Stimulated activated CD8-positive, alpha-beta memory T cell treated with anti-CD3 and anti-CD28 coated beads, Interleukin-15, amount 100 ng/mL, for 4 hours (primary cell): Measurements from ENCODE around the gene GREM2.

Source experiments
- DNase-seq, 2 donors: peaks; one replicate each; pipeline ENCODE4 v3.0.0-alpha.2; 2020; ENCODE audit warnings: low read depth in 2 of 2

GREM2 gene

DNA sequence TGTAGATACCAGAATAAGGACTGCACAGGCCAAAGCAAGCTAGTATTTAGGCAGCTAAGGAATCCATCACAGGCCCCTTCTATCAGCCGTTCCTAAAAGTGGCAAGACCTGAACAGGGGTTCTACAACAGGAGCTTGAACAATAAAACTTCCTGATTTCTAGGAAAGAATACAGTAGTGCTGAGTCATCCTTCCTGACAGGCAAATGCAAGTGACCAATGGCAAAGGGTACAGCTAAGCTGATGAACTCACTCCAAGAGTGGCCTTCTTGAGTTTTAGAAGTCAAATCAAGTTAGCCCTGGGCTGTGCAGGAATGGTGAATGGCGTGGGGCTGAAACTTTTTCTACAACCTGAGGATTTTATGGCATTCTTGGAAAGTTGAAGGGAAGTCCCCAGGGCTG, 112.9 kb downstream of the GREM2 start:
- DNase-seq = no peak

- no peak for DNase-seq
These were observed 113.6 kb downstream of the GREM2 start for GRCh38 chr1:240498335-240498734.

DNA sequence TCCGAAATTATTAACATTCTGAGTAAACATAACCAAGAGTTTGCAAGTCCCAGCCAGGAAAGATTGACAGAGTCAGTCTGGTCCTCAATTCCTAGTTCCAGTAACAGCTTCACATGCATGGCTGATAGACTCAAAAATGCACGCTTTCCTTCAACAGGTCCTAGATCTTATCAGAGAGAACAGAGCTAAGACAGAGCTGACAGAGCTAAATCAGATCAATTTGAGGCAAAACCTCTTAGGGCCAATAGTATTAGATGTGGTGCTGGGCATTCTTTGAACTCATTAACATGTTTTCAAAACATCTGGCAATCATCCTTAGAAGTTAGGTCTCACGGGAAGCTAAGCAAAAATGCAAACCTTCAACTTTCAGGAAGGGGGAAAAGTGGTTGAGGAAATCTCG, 114.0 kb downstream of the GREM2 start:
- no peak for DNase-seq

- no peak for DNase-seq
These were observed 115.0 kb downstream of the GREM2 start for GRCh38 chr1:240496941-240497340.

- DNase-seq = no peak
These were observed 115.6 kb downstream of the GREM2 start for GRCh38 chr1:240496356-240496755.

GRCh38 chr1:240495601-240496000, 116.4 kb downstream of the GREM2 start:
- no peak for DNase-seq

DNA sequence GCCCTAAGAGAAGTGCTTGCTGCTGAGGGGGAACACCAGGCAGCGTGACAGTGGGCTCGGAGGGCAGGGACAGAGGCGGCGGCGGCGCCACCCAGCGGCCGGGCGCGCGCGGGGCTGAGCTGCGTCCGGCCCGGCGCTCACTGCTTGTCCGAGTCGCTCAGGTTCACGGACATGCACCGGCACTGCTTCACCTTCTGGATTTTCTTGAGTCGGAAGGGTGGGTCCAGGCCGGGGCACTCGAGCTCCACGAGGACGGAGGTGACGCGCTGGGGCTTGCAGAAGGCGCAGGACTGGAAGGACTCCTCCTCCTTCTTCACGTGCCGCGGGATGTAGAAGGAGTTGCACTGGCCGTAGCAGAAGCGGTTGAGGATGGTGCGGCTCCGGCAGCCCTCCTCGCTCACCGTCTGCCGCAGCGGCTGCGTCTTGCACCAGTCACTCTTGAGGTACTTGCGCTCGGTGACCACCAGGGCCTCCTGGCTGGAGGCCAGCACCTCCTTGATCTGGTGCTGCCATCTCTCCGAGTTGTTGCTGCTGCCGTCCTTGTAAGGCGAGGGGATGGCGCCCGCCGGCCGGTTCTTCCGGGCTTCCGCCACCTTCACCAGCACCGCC, 119.0 kb downstream of the GREM2 start:
- no peak for DNase-seq

DNA sequence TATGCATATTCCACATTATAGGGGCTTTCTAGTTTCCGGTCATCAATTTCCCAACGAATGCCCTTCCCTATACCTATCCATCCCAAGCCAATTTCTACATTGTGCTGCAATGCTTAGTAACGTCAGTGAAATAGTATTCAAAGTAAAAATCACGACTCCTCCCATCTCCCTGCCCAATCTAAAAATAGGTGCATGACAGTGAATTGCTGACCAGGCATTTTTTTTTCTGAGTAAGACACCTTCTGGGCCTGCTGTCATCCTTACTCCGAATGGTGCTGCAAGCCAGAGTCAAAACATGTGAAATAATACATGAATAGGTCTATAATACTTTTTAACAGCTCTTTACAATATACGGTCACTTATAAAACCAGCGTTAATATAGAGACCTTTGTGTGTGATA, 120.2 kb downstream of the GREM2 start:
- no peak for DNase-seq

DNA sequence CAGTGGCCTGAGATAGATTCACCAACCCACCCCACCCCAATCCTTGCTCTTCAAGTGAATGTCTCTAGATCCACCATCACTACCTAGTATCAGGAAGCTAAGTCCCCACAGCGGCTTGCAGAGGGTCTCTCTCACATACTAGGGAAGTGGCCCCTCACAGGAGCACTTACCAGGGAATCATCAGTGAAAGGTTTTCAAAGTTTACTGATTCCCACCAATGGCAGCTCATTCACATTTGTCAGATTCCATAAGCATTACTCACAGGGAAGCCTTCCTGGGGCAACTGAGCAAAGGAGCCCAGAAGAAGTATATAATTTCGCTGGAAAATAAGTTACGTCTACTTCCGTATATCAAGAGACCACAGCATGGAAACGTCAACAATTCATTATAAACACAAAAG, 120.8 kb downstream of the GREM2 start:
- no peak for DNase-seq

DNA sequence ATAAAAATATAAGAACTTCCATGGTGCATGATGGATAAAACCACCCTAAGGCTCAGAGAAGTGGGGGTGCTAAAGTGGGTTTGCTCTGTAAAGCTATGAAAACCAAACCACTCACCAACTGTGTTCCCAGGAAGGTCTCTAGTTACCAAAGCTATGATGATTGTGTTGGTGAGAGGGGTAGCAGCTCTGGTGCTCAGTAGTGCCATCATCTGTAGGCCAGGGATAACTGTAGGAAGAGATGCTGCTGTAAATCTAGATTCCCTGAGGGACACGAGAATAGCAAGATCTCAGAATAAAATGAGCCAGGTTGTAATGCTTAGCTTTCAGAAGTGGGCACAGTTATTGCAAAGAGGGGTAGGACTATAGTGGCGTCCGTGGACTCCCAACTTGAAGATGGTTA, 124.5 kb downstream of the GREM2 start:
- DNase-seq = no peak

- DNase-seq = no peak
These were observed 125.3 kb downstream of the GREM2 start for GRCh38 chr1:240486611-240487010.

DNA sequence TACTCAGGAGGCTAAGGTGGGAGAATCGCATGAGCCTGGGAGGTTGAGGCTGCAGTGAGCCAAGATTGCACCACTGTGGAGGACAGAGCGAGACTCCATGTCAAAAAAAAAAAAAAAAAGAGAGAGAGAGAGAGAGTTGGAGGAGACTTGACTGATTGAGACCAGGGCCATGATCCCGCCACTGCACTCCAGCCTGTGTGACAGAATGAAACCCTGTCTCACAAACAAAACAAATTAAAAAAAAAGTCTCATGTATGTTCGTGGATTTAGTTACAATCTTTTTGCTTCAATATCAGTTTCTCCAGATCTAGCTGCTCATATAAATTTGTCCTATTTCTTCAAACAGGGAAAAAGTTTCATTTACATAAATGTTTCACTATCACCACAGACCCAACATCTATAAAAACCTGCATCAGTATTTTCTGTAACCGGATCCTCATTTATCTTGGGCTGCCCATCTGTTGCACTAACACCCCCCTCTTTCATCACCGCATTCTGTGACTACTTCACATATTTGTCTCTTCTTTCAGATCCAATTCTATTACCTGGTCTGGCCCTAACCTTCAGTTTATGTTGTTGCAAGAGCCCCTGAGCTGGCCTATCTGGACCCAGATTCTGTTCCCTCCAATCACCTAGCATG, 127.0 kb downstream of the GREM2 start:
- no peak for DNase-seq

DNA sequence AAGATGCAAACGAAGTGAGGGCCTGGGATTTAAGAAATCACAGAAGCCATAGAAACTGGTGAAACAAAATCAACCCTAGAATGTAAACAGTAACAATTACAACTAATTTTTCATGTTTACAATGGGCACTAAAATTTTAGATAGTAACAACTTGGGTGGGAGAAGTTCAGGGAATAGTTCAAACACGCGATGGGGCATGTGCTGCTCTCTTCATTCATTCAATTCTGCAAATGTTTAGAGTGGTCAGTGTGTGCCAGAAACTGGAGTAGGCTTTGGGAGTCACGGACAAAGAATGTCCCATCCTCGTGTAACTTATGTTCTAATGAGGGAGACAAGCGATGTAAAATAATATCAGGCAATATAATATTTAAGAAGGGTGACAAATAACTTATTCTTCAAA, 133.4 kb downstream of the GREM2 start:
- DNase-seq = no peak

GRCh38 chr1:240475832-240476231, 136.1 kb downstream of the GREM2 start:
- DNase-seq = no peak

- no peak for DNase-seq
These were observed 137.8 kb downstream of the GREM2 start for GRCh38 chr1:240474133-240474614.

GRCh38 chr1:240468656-240469055, 143.3 kb downstream of the GREM2 start:
- no peak for DNase-seq

GRCh38 chr1:240467895-240468294, 144.1 kb downstream of the GREM2 start:
- no peak for DNase-seq

DNA sequence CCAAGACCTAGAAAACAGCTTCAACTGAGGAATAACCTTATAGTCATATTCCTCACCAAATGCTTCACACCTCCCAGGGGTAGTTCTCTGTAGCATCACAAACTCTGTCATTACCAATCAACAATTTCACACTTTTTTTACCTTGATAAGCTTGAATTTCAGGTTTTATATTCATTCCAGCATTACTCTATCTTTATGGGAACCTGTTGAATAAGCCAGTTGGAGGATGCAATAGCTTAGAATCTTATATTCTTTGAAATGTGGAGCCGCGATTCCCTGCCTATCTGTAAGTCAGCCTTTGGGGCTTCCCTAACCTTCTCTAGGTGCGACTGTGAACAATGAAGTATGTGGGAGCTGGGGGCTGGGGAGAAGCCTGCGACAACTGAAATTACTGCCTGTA, 145.4 kb downstream of the GREM2 start:
- no peak for DNase-seq

DNA sequence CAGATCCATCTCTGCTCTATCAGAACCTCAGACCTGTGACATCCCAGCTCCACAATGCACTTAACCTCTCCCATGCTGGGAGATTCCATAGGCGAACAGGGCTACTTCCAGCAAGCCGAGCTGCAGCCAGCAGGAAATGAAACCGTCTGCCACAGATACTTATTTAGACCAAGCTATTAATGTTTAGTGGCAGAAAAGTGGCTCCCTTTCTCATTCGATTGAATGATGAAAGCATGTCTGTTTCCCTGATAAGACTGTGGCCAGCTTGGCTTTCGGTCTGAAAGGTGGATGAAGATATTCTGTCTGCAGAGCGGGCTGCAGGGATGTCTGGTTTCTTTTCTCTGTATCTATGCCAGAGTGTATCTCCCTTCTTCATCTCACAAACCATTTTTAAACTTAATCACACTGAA, 146.4 kb downstream of the GREM2 start:
- no peak for DNase-seq

DNA sequence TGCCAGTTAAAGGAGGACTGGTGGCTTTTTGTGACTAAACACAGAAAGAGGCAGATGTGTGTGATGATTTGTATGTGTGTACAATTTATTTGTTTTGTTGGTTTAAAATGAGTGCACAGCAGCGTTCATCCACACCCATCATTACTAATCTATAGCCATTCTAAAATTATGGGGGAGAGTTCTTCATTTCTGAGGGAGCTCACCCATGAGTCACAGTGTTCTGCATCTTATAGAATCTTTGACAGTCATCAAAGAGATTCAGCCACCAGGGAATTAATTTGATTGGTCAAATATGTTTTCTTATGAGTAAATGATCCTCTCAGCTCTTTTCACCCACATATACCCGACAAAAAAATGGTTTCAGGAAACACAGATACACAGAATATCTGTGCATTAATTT, 147.9 kb downstream of the GREM2 start:
- DNase-seq = no peak

- no peak for DNase-seq
These were observed 149.1 kb downstream of the GREM2 start for GRCh38 chr1:240462766-240463395.

GRCh38 chr1:240462277-240462676, 149.7 kb downstream of the GREM2 start:
- DNase-seq = no peak

- no peak for DNase-seq
These were observed 154.8 kb downstream of the GREM2 start for GRCh38 chr1:240457203-240457602.
